Measurements from ENCODE around the gene TSPAN4.

TSPAN4 gene

GRCh38 chr11:815675-816432 is 26.8 kb upstream of the TSPAN4 start:
- TF ChIP-seq CTCF (IDR thresholded peaks at IDR 0.05; ENCODE audit: insufficient read depth, missing control alignments) = no peak
- FAIRE-seq (no peak), DNase-seq (ENCODE audit: insufficient read length, low spot score) (no peak)

- FAIRE-seq (no peak), DNase-seq (ENCODE audit: insufficient read length, low spot score) (no peak)
- TF ChIP-seq CTCF (IDR thresholded peaks at IDR 0.05; ENCODE audit: insufficient read depth, missing control alignments) = no peak
Observed at GRCh38 chr11:816433-816779, 26.2 kb upstream of the TSPAN4 start.

GRCh38 chr11:818396-819128 is 24.1 kb upstream of the TSPAN4 start, which contains the start of gene PNPLA2:
TSS of gene PNPLA2 (plus strand) at chr11:818914. CDS start at chr11:819719, 805 bp downstream.
- DNase-seq (ENCODE audit: insufficient read length, low spot score) (no peak), FAIRE-seq (no peak)
- TF ChIP-seq CTCF (IDR thresholded peaks at IDR 0.05; ENCODE audit: insufficient read depth, missing control alignments) = no peak

- DNase-seq (ENCODE audit: insufficient read length, low spot score) (no peak), FAIRE-seq (no peak)
- TF ChIP-seq CTCF (IDR thresholded peaks at IDR 0.05; ENCODE audit: insufficient read depth, missing control alignments) = no peak
Observed at GRCh38 chr11:819129-819931, 23.3 kb upstream of the TSPAN4 start.

GRCh38 chr11:819943-820649 is 22.6 kb upstream of the TSPAN4 start:
- DNase-seq (ENCODE audit: insufficient read length, low spot score) = no peak
- FAIRE-seq = no peak
- no peak for TF ChIP-seq CTCF (IDR thresholded peaks at IDR 0.05; ENCODE audit: insufficient read depth, missing control alignments)

- no peak for TF ChIP-seq CTCF (IDR thresholded peaks at IDR 0.05; ENCODE audit: insufficient read depth, missing control alignments)
- FAIRE-seq = no peak
- no peak for DNase-seq (ENCODE audit: insufficient read length, low spot score)
Observed at GRCh38 chr11:820655-821511, 21.8 kb upstream of the TSPAN4 start.
